ENCODE results near the gene THSD4.

Gene THSD4

GRCh38 chr15:71679793-71680353 is 564.6 kb downstream of the THSD4 start:
- no peak for DNase-seq

DNA sequence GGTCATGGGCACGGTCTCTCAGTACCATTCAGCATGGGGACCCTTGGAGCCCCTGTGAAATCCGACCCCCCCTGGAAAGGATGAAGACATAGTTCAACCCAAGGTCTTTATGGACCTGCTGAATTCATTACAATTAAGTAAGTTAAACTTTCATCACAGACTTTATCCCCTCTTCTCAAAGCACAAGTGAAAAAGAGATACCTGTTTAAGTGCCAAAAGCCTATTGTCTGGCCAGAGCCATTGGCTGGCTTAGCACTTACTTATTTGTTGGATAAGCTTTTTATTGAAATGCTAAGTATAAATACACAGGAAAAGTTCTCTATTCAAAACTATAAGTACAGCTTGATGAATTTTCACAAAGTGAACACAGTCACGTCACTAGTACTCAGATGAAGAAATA is 566.7 kb downstream of the THSD4 start:
- no peak for DNase-seq

DNA sequence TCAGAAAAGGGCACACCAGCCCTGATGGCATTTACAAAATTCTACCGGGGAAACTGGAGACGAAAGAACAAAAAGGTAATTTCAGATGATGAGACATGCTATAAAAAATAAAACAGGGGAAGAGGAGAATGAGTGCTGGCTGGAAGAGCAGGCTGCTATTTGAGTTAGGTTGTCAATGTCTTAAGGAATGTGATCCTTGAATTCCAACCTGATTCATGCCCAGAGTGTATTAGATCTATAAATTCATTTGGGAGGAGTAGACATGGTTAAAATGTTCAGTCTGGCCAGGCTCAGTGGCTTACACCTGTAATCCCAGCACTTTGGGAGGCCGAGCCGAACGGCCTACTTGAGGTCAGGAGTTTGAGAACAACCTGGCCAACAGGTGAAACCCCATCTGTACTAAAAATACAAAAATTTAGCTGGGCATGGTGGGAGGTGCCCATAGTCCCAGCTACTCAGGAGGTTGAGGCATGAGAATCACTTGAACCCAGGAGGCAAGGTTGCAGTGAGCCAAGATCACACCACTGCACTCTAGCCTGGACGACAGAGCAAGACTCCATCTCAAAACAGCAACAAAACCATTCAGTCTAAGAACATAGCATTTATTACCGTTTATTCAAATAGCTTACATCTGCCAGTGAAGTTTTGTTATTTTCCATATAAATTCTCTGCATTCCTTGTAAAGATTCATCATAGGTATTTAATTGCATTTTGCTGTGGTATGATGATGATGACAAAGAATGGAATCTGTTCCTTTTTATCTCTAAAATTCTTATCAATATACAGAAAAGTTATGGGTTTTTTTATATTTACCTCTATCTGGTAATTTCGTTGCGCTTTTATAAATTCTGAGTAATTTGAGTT is 568.4 kb downstream of the THSD4 start:
- no peak for DNase-seq

- DNase-seq: no peak
These were observed 570.2 kb downstream of the THSD4 start for GRCh38 chr15:71685420-71685993.

DNA sequence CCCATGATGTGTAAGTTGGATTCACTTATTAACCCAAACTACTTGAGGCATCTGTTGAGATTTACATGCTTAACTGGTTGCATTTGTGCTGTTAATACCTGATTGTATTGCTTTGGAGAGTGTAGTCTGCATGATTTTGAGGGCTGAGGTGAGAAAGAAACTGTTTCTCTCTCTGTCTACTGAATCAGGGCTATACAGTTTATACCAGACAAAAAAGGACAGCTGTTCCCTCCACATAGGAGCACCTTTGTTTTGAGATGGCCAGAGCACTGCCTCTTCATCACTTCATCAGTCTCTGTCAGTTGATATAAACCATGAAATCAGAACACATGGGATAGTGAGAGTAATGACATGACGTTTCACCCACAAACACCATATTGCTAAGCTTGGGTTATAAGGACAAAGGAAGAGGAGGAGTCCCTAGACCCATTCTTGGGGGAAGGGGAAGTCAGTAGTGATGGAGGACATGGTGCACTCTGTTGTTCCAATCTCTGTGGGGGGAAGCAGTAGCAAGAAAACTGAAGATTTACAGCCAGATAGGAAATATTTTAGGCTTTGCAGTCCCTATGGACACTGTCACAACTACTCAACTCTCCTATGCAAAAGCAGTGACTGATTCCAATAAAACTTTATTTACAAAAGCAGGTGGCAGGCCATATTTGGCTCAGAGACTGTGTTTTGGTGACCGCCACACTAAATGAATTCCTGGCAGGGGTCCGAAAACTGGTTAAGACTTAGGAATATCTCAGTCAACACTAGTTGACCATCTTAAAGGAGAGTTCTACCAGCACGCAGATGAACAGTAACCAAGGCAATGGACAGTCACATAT is 571.2 kb downstream of the THSD4 start:
- no peak for DNase-seq

DNA sequence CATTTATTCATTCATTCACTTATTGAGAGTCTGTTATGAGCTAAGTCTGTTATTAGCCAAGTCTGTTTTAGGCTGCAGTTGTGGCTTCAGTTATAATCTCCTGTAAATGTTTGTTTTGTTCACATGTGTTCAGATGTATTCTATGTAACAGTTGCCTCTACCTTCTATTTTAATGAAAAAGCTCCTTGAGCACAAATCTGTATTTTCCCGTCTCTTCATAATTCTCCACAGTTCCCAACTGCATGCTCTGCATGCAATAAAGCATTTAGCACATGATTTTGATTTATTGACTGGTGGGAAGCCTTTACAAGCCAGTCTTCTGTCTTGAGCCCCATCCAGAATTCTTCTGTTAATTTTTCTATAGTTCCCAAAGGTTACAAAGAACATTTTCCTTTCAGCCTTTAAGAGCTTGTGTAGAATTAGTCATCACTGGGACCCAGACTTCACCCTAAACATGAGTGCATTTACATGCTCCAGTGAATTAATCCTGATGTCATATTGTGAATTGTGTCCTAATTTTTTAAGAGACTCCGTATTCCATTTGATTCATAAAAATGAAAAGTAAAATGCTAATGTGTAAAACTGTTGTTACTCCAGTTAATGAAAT is 572.7 kb downstream of the THSD4 start:
- no peak for DNase-seq

DNA sequence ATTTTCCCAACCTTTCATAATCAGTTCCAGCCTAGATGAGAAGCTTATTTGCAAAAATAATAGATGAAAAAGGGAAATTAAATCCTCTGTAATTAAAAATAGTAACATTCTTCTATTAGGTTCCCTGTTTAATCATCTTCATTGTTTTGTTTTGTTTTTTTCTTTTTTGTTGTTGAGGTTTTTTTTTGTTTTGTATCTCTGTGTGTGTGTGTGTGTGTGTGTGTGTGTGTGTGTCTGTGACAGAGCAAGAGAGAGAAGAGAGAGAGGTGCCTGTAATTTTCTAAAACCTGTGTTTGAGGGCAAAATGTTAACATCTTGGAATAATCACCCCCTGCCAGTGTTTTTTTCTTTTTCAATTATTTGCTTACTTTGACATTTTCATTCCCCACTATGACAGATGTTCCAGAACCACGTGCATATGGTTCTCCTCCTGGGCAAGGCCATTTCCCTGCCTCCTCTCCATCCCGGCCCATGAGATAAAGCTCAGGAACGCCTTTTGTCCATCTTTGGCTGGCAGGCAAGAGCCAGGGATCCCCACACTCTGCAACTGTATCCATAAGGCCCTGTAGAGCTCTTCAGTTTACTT is 573.3 kb downstream of the THSD4 start:
- no peak for DNase-seq

- no peak for DNase-seq
These were observed 575.8 kb downstream of the THSD4 start for GRCh38 chr15:71691081-71691457.

DNA sequence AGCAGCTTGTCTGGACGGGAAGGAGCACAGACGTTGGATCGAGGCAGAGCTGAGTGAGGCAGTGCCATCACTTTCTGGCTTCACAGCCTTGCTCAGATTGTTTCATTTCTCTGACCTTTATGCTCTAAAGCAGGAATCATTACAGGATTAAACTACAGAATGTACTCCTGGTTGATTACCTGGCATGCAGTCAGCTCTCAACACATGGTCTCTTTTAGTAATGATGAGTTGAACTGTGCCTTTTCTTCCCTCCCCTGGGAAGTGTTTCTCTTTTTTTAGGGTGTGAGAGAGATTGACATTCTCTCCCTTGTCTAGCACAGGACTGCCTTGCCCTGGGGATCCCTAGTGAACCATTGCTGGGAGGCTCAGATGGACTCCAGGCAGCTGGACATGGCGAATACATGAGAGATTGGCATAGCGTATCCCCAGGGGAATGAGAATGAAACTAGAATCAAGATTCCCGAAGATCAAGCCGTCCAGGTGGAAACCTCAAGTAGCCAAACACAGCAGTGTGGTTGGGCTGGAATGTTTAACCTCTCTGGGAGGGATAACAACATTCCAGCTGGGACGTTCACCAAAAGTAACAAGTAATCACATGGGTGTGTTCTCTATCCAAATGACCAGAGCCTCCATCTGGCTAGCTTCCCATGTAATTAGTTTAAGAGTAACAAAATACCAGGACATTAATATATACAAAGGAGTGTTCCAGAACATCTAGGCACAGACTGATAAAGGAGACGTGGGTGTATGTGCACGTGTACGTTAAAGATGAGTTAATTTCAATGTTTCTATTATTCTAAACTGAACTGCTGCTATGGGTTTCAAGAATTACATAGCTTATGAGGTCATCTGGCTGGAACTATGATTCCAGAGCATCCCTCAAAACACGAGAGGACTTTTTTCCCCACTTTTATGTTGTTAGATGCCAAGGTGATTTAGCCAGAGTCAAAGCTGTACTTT is 576.5 kb downstream of the THSD4 start:
- no peak for DNase-seq

DNA sequence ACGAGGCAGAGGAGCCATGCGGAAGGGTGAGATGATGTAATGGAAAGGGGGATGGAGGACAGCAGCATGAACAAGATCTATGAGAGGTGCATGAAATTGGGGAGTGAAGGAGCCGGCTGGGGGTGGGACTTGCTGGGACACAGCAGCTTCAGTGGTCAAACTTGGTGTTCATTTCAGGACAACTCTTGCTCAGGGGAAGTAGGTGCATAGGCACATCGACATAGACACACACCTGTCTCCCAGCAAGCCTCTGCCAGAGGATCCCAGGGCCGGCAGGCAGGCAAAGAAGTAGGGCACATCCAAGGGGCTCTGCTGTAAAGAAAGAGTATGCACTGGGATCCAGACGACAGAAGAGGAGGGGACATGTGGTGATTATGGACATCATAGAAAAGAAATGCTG is 582.0 kb downstream of the THSD4 start:
- DNase-seq: no peak

DNA sequence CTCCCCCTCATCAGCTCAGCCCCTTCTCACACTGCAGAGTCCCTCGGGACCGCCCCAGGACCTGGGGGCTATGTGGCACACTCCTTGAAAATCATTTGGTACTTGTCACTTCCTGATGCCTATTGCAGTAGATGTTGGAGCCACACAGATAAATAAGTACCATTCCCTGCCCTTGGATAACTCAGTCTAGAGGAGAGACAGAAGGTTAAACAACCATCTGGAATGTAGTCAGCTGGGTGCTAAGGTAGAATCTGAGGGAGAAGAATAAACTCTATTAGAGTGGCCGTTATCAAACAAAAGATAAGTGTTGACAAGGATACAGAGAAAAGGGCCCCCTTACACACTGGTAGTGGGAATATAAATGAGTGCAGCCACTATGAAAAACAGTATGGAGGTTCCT is 582.8 kb downstream of the THSD4 start:
- no peak for DNase-seq

DNA sequence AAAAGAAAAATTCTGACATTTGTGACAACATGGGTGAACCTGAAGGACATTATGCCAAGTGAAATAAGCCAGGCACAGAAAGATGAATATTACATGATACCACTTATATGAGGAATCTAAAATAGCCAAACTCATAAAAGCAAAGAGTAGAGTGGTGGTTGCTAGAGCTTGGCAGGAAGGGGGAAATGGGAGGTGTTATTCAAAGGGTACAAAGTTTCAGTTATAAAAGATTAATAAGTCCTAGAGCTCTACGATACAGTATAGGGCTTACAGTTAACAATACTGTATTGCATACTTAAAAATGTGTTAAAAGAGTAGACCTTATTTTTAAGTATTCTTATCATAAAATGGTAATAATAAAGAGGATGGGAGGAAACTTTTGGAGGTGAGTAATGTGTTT is 583.5 kb downstream of the THSD4 start:
- DNase-seq: no peak

DNA sequence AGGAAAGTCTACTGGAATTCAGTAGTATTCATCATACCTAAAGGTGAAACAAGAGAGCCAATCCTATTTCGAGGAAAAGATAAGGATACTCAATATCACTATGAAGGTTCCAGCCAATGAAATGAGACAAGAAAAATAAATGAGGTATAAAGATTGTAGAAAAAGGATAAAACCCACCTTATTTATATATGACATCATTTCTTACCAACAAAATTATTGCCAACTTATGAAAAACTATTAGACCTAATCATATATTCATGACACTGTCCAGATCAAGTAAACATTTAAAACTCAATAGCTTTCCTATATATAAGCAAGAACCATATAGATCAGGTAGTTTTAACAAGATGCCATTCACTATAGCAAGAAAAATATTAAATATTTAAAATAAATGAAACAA is 584.7 kb downstream of the THSD4 start:
- DNase-seq: no peak

GRCh38 chr15:71701808-71702207 is 586.5 kb downstream of the THSD4 start:
- no peak for DNase-seq

DNA sequence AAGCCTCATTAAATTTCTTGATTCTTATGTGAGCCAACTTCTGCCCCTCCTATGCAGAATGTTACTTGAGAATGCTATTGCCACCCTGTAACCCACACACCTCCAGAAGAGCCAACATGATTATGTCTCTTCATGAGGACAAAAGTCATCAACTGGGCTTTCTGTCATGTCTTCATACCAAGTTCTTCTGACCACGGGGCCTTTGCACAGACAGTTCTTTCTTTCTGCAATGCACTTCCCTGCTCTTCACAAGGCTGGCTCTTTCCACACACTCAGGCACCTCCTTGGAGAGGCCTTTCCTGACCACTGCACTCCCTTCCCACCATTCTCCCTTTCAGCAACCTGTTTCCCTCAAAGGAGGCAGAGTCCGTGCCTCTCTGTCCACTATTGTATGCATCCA is 587.2 kb downstream of the THSD4 start:
- no peak for DNase-seq

DNA sequence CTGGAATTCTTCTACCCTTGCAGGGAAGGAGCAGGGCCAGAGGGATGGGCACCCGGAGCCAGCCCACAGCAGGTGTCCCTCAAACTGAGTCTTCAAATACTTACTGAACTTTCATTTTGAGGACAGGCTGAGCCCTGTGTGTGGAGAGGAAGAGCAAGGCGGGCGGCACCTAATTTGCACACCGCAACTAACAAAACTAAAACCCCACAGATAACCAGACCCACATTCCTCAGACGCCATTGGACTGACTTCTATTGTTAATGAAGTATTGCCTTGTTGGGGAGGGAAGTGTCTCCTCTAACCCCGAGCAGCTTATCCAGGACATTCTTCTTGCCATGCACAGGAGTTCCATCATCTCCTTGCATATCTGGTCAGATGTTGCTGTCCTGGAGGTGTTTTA is 589.9 kb downstream of the THSD4 start:
- DNase-seq: no peak

GRCh38 chr15:71706461-71707229 is 591.4 kb downstream of the THSD4 start:
- no peak for DNase-seq

- no peak for DNase-seq
These were observed 592.2 kb downstream of the THSD4 start for GRCh38 chr15:71707230-71708050.

DNA sequence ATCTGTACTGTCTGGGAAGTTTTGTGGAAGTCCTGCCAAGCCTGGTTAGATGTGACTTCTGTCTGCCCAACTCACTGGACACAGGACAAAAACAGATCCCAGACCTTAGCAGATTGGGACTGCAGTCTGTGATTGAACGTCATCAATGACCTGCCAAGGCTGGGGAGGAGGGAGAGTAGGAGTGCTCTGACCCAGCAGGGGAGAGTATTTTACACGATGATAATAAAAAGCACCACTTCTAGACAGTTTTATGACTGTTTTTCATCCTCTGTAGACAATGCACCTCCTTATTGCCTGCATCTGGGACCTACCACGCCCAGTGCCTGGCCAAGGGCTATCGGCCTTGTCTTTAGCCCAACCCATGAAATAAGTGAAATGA is 592.8 kb downstream of the THSD4 start:
- DNase-seq: no peak

DNA sequence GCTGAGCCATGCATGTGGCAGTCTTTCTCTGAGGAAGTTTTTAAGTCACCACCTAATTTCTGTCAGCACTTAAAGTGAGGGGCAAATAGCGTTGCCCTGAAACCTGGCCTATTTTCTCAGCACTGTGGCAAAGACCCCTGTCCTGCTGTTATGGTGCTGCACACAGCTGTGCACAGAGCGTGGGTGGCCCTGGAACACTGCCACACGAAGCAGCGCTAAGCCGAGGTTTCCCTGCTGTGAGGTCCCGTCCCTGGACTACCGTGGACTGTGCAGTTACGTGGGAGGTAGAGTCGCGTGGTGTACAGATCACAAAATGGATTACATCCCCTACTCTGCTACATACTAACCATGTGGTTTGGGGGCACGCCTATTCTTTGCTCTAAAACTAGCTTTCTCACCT is 593.5 kb downstream of the THSD4 start:
- DNase-seq: no peak
